Subcutaneous adipose tissue (tissue), 4 donors: ENCODE results near the gene HHIP. TPM values are rescaled to one million over a fixed set of nuclear protein-coding genes. Genes with fewer than 3 reads are reported as not detected.

Experiments used
- CTCF ChIP-seq: fragments of 450-650 bp; IDR thresholded peaks from one replicate; pipeline ENCODE4 v1.5.1; 2016; ENCODE audit warnings: low read depth, mild to moderate bottlenecking, control low read depth, antibody characterized with exemption, moderate library complexity
- total RNA-seq, 4 donors: library from RNA; depleted of rRNA; stranded (reverse); fragments of >200 nt; gene quantifications; one replicate each; pipeline ENCODE4 v1.1.0, GENCODE V29; 2016

The HHIP gene
- total RNA-seq, 4 donors from 2014 or later, result 0.38 to 1.9 (median 1.0) TPM

- no peak for TF ChIP-seq CTCF
Measured at GRCh38 chr4:144681806-144682205, 35.9 kb downstream of the HHIP start.

GRCh38 chr4:144683516-144683915 is 37.6 kb downstream of the HHIP start:
- no peak for TF ChIP-seq CTCF

- no peak for TF ChIP-seq CTCF
Measured at GRCh38 chr4:144685911-144686310, 40.0 kb downstream of the HHIP start.

GRCh38 chr4:144686921-144687320 is 41.0 kb downstream of the HHIP start:
- no peak for TF ChIP-seq CTCF

GRCh38 chr4:144687466-144687865 is 41.5 kb downstream of the HHIP start:
- TF ChIP-seq CTCF, result no peak

GRCh38 chr4:144688035-144688569 is 42.1 kb downstream of the HHIP start:
- no peak for TF ChIP-seq CTCF

GRCh38 chr4:144689125-144689524 is 43.2 kb downstream of the HHIP start:
- TF ChIP-seq CTCF, result no peak
